Loucy (cell line): ENCODE results near the gene RPS23.

Experiments
- EZH2phosphoT487 ChIP-seq: fragments of 200-600 bp; IDR thresholded peaks from 2 replicates; pipeline ENCODE4 v1.6.1; 2018; ENCODE audit warnings: antibody characterized with exemption, mild to moderate bottlenecking, moderate library complexity, borderline replicate concordance
- TF ChIP-seq, protein P1 (sequence below): fragments of 200-600 bp; sonication (generic); conservative IDR thresholded peaks from 2 replicates; pipeline ENCODE4 v1.5.1; 2014; ENCODE audit warnings: mild to moderate bottlenecking, antibody characterized with exemption, low read length

DNA sequence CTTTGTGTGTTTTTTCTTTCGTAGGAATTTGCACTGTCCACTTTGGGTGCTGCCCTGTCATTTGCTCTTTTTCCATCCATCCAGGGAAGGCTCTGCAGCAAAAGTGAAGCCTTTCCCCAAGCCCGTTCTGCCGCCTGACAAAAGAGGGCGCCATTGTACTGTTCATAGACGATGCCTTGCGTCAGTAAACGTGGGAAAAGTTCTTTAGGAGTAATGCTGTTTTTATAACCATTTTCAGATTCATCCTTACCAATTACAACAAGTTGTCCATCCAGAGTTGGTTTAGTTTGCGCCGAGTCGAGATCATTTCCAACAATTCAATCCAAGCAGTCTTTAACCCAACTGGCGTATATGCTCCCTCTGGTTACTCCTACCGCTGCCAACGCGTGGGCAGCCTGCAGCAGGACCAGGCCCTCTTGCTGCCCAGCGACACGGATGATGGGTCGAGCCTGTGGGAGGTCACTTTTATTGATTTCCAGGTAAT, 34.3 kb upstream of the RPS23 start:
- TF ChIP-seq, protein P1, sequence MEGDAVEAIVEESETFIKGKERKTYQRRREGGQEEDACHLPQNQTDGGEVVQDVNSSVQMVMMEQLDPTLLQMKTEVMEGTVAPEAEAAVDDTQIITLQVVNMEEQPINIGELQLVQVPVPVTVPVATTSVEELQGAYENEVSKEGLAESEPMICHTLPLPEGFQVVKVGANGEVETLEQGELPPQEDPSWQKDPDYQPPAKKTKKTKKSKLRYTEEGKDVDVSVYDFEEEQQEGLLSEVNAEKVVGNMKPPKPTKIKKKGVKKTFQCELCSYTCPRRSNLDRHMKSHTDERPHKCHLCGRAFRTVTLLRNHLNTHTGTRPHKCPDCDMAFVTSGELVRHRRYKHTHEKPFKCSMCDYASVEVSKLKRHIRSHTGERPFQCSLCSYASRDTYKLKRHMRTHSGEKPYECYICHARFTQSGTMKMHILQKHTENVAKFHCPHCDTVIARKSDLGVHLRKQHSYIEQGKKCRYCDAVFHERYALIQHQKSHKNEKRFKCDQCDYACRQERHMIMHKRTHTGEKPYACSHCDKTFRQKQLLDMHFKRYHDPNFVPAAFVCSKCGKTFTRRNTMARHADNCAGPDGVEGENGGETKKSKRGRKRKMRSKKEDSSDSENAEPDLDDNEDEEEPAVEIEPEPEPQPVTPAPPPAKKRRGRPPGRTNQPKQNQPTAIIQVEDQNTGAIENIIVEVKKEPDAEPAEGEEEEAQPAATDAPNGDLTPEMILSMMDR, result peak; percentile 100
- TF ChIP-seq EZH2phosphoT487, result no peak
